ENCODE data around the gene ZNF75A. TPM values are rescaled to one million over a fixed set of nuclear protein-coding genes. Genes with fewer than 3 reads are reported as not detected.

ZNF75A gene
- total RNA-seq, 1 experiment from 2014 or later, result 15.9 TPM

DNA sequence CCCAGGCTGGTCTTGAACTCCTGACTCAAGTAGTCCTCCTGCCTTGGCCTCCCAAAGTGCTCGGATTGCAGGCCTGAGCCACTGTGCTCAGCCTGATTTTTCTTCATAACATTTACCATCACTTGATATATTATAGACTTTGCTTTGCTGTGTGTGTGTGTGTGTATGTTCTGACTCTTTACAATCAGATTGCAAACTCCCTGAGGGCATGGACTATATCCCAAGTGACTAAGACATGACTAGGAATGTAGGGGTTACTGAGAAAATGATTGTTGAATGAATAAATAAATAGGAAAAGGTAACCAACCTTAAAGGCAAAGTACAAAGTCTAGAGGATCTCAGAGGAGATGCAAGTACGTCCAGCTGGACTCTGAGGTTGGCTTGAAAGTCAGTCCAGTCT lies 40.7 kb downstream of the ZNF75A start:
- ChIA-PET POLR2A (ENCODE audit: unreplicated experiment) (no interaction called here), CTCF (no interaction called here)
- Histone ChIP-seq H3K9me2 (replicated peaks; ENCODE audit: low read length) (no peaks in the 10 kb centered on the region), H2AFZ (ENCODE audit: low read length) (no peak overlapping the region), H3K4me2 (ENCODE audit: low read length) (no peak overlapping the region), H3K4me3 (ENCODE audit: low read length) (no peak overlapping the region), H3F3A (ENCODE audit: low read length, unreplicated experiment) (no peaks in the 10 kb centered on the region), H3K27ac (ENCODE audit: low read length) (no peak overlapping the region), H3K4me1 (ENCODE audit: insufficient read depth, low read length) (no peaks in the 10 kb centered on the region), H4K20me1 (ENCODE audit: low read length) (no peaks in the 10 kb centered on the region), H3K9ac (ENCODE audit: low read length) (no peak overlapping the region), H3K27me3 (ENCODE audit: low read length) (no peaks in the 10 kb centered on the region), H3K79me2 (ENCODE audit: low read length) (no peaks in the 10 kb centered on the region), H3K36me3 (ENCODE audit: low read depth, low read length) (no peaks in the 10 kb centered on the region), H3K9me3 (ENCODE audit: low read length) (no peaks in the 10 kb centered on the region)
- DNase-seq (no peak), ATAC-seq (no peak)
- no TSS peak for BruUV-seq (replicated peaks)
- TF ChIP-seq EZH2 (IDR thresholded peaks at IDR 0.05; ENCODE audit: low read length, unreplicated experiment), result no peak
- no peak for TF ChIP-seq EZH2phosphoT487 (IDR thresholded peaks at IDR 0.05; ENCODE audit: borderline replicate concordance, low read length)
- TF ChIP-seq, protein P1, sequence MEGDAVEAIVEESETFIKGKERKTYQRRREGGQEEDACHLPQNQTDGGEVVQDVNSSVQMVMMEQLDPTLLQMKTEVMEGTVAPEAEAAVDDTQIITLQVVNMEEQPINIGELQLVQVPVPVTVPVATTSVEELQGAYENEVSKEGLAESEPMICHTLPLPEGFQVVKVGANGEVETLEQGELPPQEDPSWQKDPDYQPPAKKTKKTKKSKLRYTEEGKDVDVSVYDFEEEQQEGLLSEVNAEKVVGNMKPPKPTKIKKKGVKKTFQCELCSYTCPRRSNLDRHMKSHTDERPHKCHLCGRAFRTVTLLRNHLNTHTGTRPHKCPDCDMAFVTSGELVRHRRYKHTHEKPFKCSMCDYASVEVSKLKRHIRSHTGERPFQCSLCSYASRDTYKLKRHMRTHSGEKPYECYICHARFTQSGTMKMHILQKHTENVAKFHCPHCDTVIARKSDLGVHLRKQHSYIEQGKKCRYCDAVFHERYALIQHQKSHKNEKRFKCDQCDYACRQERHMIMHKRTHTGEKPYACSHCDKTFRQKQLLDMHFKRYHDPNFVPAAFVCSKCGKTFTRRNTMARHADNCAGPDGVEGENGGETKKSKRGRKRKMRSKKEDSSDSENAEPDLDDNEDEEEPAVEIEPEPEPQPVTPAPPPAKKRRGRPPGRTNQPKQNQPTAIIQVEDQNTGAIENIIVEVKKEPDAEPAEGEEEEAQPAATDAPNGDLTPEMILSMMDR (conservative IDR thresholded peaks at IDR 0.05; ENCODE audit: low read depth, low read length), result no peak
- intact Hi-C loops (cut with micrococcal nuclease), result no loop called here

DNA sequence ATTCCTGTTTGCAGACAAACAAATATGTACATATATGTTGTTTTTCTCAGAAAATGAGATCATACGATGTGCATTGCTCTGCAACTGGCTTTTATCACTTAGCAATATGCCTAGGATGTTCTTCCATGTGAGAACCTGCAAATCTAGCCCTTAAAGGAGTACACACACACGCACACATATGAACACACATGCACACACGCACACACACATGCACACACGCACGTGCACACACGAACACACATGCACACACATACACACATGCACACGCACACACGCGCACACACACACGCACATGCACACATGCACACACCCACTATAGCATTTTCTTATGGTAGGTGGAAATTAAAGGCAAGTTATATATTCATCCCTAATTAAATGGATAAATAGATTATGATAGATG lies 42.3 kb downstream of the ZNF75A start:
- Histone ChIP-seq H3K36me3 (ENCODE audit: low read depth, low read length) (no peaks in the 10 kb centered on the region), H3K27me3 (ENCODE audit: low read length) (no peaks in the 10 kb centered on the region), H2AFZ (ENCODE audit: low read length) (no peak overlapping the region), H3K27ac (ENCODE audit: low read length) (no peak overlapping the region), H3K9ac (ENCODE audit: low read length) (no peak overlapping the region), H3K9me2 (replicated peaks; ENCODE audit: low read length) (no peaks in the 10 kb centered on the region), H4K20me1 (ENCODE audit: low read length) (no peaks in the 10 kb centered on the region), H3K4me1 (ENCODE audit: insufficient read depth, low read length) (no peaks in the 10 kb centered on the region), H3K4me3 (ENCODE audit: low read length) (no peak overlapping the region), H3K4me2 (ENCODE audit: low read length) (no peak overlapping the region), H3K9me3 (ENCODE audit: low read length) (no peaks in the 10 kb centered on the region), H3F3A (ENCODE audit: low read length, unreplicated experiment) (no peaks in the 10 kb centered on the region), H3K79me2 (ENCODE audit: low read length) (no peaks in the 10 kb centered on the region)
- intact Hi-C loops (cut with micrococcal nuclease), result no loop called here
- POLR2A ChIA-PET (ENCODE audit: unreplicated experiment), result no interaction called here
- no peak for DNase-seq
- CTCF ChIA-PET, result no interaction called here
- TF ChIP-seq EZH2phosphoT487 (IDR thresholded peaks at IDR 0.05; ENCODE audit: borderline replicate concordance, low read length), result no peak
- no peak for TF ChIP-seq EZH2 (IDR thresholded peaks at IDR 0.05; ENCODE audit: low read length, unreplicated experiment)
- TF ChIP-seq, protein P1 (conservative IDR thresholded peaks at IDR 0.05; ENCODE audit: low read depth, low read length), result no peak
- ATAC-seq, result no peak
- BruUV-seq (replicated peaks), result no TSS peak

DNA sequence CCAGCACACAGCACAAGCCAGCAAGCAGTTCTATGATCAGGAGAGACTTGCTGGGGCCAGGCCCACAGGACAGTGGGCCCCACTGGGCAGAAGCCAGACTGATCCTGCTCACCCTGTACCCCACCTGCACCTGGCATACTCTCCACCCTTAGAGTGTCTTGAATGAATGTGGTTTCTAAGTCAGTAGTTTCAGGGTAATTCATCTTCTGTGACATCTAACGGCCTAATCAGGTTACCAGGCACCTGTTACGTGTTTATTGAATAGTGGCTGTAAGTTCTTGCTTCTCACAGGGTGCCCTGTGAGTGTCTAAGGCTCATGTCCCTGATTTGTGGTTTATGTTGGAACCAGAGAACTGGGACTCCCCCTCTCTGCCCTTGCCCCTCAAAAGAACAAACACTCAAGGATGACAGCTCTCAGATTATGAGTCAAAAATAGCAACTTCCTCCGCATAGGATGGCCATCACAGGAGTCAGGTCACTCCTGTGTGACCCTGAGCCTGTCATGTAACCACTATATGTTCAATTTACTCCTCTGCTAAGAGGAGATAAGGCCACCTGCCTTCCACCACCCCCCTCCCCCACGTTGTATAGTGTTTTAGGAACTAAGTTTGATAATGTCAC lies 43.4 kb downstream of the ZNF75A start:
- Histone ChIP-seq H4K20me1 (ENCODE audit: low read length) (no peaks in the 10 kb centered on the region), H3K9me2 (replicated peaks; ENCODE audit: low read length) (no peaks in the 10 kb centered on the region), H3K27me3 (ENCODE audit: low read length) (no peaks in the 10 kb centered on the region), H3K9me3 (ENCODE audit: low read length) (no peaks in the 10 kb centered on the region), H3K4me2 (ENCODE audit: low read length) (no peak overlapping the region), H3K4me1 (ENCODE audit: insufficient read depth, low read length) (no peaks in the 10 kb centered on the region), H3K4me3 (ENCODE audit: low read length) (no peak overlapping the region), H3K27ac (ENCODE audit: low read length) (no peak overlapping the region), H3K36me3 (ENCODE audit: low read depth, low read length) (no peaks in the 10 kb centered on the region), H3K9ac (ENCODE audit: low read length) (no peak overlapping the region), H2AFZ (ENCODE audit: low read length) (no peak overlapping the region), H3K79me2 (ENCODE audit: low read length) (no peaks in the 10 kb centered on the region), H3F3A (ENCODE audit: low read length, unreplicated experiment) (no peaks in the 10 kb centered on the region)
- DNase-seq (no peak), ATAC-seq (no peak)
- no TSS peak for BruUV-seq (replicated peaks)
- intact Hi-C loops (cut with micrococcal nuclease), result no loop called here
- POLR2A ChIA-PET (ENCODE audit: unreplicated experiment), result no interaction called here
- TF ChIP-seq EZH2phosphoT487 (IDR thresholded peaks at IDR 0.05; ENCODE audit: borderline replicate concordance, low read length), result no peak
- TF ChIP-seq EZH2 (IDR thresholded peaks at IDR 0.05; ENCODE audit: low read length, unreplicated experiment), result no peak
- TF ChIP-seq, protein P1 (conservative IDR thresholded peaks at IDR 0.05; ENCODE audit: low read depth, low read length), result no peak
- CTCF ChIA-PET, result no interaction called here
